GM19463 (cell line): Measurements from ENCODE around the gene TADA3.

Source experiments
- ATAC-seq: cut with Tn5 transposase; IDR thresholded peaks from one replicate; pipeline ENCODE4 v1.9.1; 2021; ENCODE audit warnings: mild to moderate bottlenecking, moderate library complexity; ENCODE audit not compliant: unreplicated experiment

Gene TADA3

GRCh38 chr3:9731206-9732079 is 60.8 kb downstream of the TADA3 start, which contains the start of gene BRPF1:
TSS of gene BRPF1 (plus strand) at chr3:9731735. CDS start at chr3:9734141, 2,406 bp downstream.
- peak; percentile 97 for ATAC-seq

- ATAC-seq, result peak; percentile 39
These were observed 61.5 kb downstream of the TADA3 start for GRCh38 chr3:9730657-9731205.
